ENCODE results near the gene CHI3L1. TPM values are rescaled to one million over a fixed set of nuclear protein-coding genes. Genes with fewer than 3 reads are reported as not detected.

The CHI3L1 gene
- total RNA-seq, 1 experiment from 2014 or later: not detected

DNA sequence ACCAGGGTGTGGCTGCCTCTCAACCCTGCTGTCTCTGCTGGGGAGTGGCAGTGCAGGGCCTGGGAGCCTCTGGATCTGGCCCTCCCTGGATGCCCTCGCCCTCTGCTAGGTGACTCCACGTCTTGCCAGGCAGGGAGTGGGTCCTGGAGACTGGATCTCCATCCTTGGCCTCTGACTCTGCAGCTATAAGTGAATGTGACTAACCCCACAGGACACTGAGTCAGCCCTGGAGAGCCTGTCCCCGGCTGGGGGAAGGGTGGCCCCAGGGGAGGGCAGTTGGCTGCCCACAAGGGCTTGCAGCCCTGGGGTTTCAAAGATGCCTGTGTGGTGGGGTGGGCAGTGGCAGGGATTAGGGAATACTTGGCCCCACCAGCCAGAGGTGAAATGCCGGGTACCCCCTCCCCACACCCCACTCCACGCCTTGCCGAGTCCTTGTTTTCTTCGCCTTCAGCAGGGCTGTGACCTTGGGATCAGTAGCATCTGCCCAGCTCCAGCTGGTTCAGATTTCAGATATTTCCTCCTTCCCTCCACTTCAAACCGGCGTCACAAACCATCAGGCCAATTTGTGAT is 8.9 kb downstream of the CHI3L1 start:
- no peak for TF ChIP-seq EZH2 (IDR thresholded peaks at IDR 0.05; ENCODE audit: borderline replicate concordance, low read depth, low read length, poor library complexity, severe bottlenecking)
- TF ChIP-seq, protein P1, sequence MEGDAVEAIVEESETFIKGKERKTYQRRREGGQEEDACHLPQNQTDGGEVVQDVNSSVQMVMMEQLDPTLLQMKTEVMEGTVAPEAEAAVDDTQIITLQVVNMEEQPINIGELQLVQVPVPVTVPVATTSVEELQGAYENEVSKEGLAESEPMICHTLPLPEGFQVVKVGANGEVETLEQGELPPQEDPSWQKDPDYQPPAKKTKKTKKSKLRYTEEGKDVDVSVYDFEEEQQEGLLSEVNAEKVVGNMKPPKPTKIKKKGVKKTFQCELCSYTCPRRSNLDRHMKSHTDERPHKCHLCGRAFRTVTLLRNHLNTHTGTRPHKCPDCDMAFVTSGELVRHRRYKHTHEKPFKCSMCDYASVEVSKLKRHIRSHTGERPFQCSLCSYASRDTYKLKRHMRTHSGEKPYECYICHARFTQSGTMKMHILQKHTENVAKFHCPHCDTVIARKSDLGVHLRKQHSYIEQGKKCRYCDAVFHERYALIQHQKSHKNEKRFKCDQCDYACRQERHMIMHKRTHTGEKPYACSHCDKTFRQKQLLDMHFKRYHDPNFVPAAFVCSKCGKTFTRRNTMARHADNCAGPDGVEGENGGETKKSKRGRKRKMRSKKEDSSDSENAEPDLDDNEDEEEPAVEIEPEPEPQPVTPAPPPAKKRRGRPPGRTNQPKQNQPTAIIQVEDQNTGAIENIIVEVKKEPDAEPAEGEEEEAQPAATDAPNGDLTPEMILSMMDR (conservative IDR thresholded peaks at IDR 0.05; ENCODE audit: low read depth, low read length): no peak
- no TSS peak for BruUV-seq (replicated peaks)
- ChIA-PET CTCF (no interaction called here), POLR2A (ENCODE audit: low non-redundant PET) (no interaction called here)
- DNase-seq (ENCODE audit: low spot score): no peak
- Histone ChIP-seq H3K27ac (ENCODE audit: low read depth, low read length, poor library complexity, severe bottlenecking) (no peak overlapping the region), H3K9me3 (ENCODE audit: low read depth, low read length, poor library complexity, severe bottlenecking) (no peaks in the 10 kb centered on the region), H3K4me3 (ENCODE audit: low read depth, low read length, poor library complexity, severe bottlenecking) (no peak overlapping the region), H3K27me3 (replicated peaks; ENCODE audit: insufficient read depth, low read depth, low read length, poor library complexity) (no peaks in the 10 kb centered on the region), H3K4me1 (ENCODE audit: insufficient read depth, low read length, poor library complexity, severe bottlenecking) (peaks cover 5% of the 10 kb centered on the region), H3K36me3 (ENCODE audit: insufficient read depth, low read length, poor library complexity, severe bottlenecking) (no peaks in the 10 kb centered on the region)
- intact Hi-C loops (cut with micrococcal nuclease; ENCODE audit: unreplicated experiment): no loop called here

DNA sequence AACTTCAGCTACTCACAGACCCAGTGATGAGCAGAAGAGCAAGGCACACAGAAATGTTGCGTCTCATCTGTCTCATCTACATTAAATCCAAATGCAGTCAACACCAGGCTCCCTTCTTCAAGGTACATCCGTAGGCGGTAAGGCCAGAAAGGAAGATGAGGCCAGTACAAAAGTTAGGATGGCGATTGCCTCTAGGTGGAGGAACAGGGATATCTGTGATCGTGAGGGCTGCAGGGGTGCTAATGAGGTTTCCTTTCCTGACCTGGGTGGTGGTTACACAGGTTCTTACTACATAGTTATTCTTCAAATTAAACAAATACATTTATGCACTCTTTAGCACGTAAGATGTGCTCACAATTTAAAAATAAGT is 9.5 kb downstream of the CHI3L1 start:
- TF ChIP-seq EZH2 (IDR thresholded peaks at IDR 0.05; ENCODE audit: borderline replicate concordance, low read depth, low read length, poor library complexity, severe bottlenecking): no peak
- TF ChIP-seq, protein P1 (conservative IDR thresholded peaks at IDR 0.05; ENCODE audit: low read depth, low read length): no peak
- no peak for DNase-seq (ENCODE audit: low spot score)
- H3K4me1 ChIP-seq (ENCODE audit: insufficient read depth, low read length, poor library complexity, severe bottlenecking): peaks cover 5% of the 10 kb centered on the region
- H3K36me3 ChIP-seq (ENCODE audit: insufficient read depth, low read length, poor library complexity, severe bottlenecking): no peaks in the 10 kb centered on the region
- ChIA-PET CTCF (no interaction called here), POLR2A (ENCODE audit: low non-redundant PET) (no interaction called here)
- BruUV-seq (replicated peaks): no TSS peak
- no peaks in the 10 kb centered on the region for H3K27me3 ChIP-seq (replicated peaks; ENCODE audit: insufficient read depth, low read depth, low read length, poor library complexity)
- H3K27ac ChIP-seq (ENCODE audit: low read depth, low read length, poor library complexity, severe bottlenecking): no peak overlapping the region
- no peaks in the 10 kb centered on the region for H3K9me3 ChIP-seq (ENCODE audit: low read depth, low read length, poor library complexity, severe bottlenecking)
- intact Hi-C loops (cut with micrococcal nuclease; ENCODE audit: unreplicated experiment): no loop called here
- no peak overlapping the region for H3K4me3 ChIP-seq (ENCODE audit: low read depth, low read length, poor library complexity, severe bottlenecking)

DNA sequence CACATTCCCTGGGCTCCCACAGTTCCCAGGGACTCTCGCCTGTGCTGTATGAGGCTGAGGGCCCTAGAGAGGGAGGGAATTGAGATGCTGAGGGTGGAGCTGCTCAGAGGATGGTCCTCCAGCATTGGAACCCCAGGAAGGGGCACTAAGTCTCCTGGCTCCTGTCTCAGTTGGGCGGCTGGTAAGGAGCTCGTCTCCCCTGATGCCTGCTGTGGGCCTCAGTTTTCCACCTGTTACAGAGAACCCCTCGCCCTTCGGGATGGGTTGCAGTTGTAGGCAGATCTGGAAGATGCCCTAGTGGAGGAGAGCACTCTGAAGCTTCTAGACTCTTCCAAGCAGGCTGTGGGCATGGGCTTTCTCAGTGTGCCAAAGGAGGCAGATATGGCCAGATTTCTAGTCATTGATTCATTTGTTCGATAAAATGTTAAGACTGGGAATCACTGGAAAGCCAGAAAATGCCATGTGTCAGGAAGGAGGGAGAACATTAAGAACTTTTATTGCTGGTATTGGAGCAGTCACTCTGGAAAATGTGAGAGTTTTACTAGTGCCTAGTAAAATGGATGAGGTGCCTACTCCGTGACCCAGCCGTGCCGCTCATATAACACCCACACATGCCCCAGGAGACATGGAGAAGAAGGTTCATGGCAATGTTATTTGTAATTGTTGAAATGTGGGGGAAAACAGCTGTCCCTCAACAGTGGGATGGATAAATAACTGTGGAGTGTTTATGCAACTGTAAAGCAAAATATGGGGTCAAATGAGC is 10.1 kb downstream of the CHI3L1 start:
- Histone ChIP-seq H3K27ac (ENCODE audit: low read depth, low read length, poor library complexity, severe bottlenecking) (no peak overlapping the region), H3K27me3 (replicated peaks; ENCODE audit: insufficient read depth, low read depth, low read length, poor library complexity) (no peaks in the 10 kb centered on the region), H3K36me3 (ENCODE audit: insufficient read depth, low read length, poor library complexity, severe bottlenecking) (no peaks in the 10 kb centered on the region), H3K4me1 (ENCODE audit: insufficient read depth, low read length, poor library complexity, severe bottlenecking) (peaks cover 5% of the 10 kb centered on the region), H3K4me3 (ENCODE audit: low read depth, low read length, poor library complexity, severe bottlenecking) (no peak overlapping the region), H3K9me3 (ENCODE audit: low read depth, low read length, poor library complexity, severe bottlenecking) (no peaks in the 10 kb centered on the region)
- DNase-seq (ENCODE audit: low spot score): no peak
- ChIA-PET POLR2A (ENCODE audit: low non-redundant PET) (no interaction called here), CTCF (interaction anchor here (1.6 kb wide), 1 partner anchor 136 kb away, joined by 4 read pairs; no protein-coding TSS in a partner anchor)
- TF ChIP-seq EZH2 (IDR thresholded peaks at IDR 0.05; ENCODE audit: borderline replicate concordance, low read depth, low read length, poor library complexity, severe bottlenecking): no peak
- TF ChIP-seq, protein P1 (conservative IDR thresholded peaks at IDR 0.05; ENCODE audit: low read depth, low read length): no peak
- no TSS peak for BruUV-seq (replicated peaks)
- intact Hi-C loops (cut with micrococcal nuclease; ENCODE audit: unreplicated experiment): no loop called here
